SK-N-MC (cell line): Measurements from ENCODE around the gene CTCFL.

Experiments used
- DNase-seq: peaks from one replicate; pipeline ENCODE4 v3.0.0-alpha.2; 2011; ENCODE audit warnings: low read depth, low spot score
- H3K27ac ChIP-seq: fragments of 200-600 bp; sonication (generic); 2 replicates; pipeline ENCODE4 v1.5.1; 2016; ENCODE audit warnings: mixed run types
- H3K36me3 ChIP-seq: fragments of 200-600 bp; sonication (generic); 2 replicates; pipeline ENCODE4 v1.6.1; 2017; ENCODE audit warnings: antibody characterized with exemption, low read length, mixed read lengths; ENCODE audit not compliant: insufficient read depth
- H3K4me3 ChIP-seq: fragments of 200-600 bp; sonication (generic); 2 replicates; pipeline ENCODE4 v1.5.1; 2016
- H3K9ac ChIP-seq: fragments of 200-600 bp; sonication (generic); 2 replicates; pipeline ENCODE4 v1.8.0; 2017; ENCODE audit warnings: mixed run types, mixed read lengths; ENCODE audit not compliant: insufficient read length
- H3K9me3 ChIP-seq: fragments of 200-600 bp; sonication (generic); 2 replicates; pipeline ENCODE4 v1.6.1; 2017; ENCODE audit warnings: low read depth, mild to moderate bottlenecking, antibody characterized with exemption, low read length, moderate library complexity, mixed read lengths
- EZH2 ChIP-seq: fragments of 200-600 bp; sonication (generic); IDR thresholded peaks from one replicate; pipeline ENCODE4 v1.6.1; 2017; ENCODE audit warnings: antibody characterized with exemption
- FOXP2 ChIP-seq: optimal IDR thresholded peaks from 2 replicates; pipeline ENCODE3; 2011; ENCODE audit warnings: mild to moderate bottlenecking, moderate library complexity; ENCODE audit not compliant: insufficient read depth; ENCODE audit errors: extremely low read length, control extremely low read depth
- POLR2AphosphoS5 ChIP-seq: IDR thresholded peaks from 2 replicates; pipeline ENCODE4 v1.6.1; 2012; ENCODE audit warnings: mild to moderate bottlenecking, low read depth, low read length, borderline replicate concordance

Gene CTCFL

DNA sequence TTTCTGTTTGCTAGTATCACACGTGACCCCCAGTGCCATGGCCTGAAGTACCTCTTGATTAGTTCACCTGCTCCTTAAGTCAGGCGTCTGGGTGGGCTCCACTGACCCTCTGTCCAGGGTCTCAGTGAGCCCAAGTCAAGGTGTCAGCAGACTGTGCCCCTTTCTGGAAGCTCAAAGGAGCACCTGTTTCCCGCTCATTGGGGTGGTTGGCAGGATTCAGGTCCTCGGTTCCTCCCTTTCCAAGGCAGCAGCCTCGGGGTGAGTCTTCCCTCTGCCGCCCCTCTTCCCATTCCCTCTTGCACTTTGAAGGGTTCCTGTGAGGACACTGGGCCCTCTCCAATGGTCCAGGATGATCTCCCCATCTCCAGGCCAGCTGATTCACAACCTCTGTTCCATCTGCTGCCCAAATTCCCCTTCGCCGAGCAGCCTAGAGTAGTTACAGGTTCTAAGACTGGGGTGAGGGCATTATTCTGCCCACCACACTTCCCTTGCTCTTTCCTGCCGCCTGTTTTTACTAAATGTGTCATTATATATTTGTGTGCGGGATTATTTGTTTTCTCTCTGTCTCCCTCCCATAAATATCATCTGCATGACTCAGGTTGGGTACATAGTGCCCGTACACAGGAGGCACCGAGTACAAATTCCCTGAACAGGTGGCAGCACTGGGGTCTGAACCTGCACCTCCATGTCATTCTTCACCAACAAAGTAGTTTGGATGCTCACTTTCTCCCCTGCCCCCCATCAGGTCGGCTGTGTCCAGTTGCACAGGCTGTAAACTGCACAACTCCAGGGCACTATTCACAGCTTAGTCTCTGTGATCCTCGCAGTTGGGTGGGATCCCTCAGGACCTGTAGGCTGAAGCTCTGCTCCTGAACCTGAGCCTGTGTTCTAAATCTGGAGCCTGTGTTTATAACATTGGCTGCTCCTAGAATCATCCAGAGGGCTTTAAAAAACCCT, 75.3 kb downstream of the CTCFL start:
- H3K9ac ChIP-seq, result no peak overlapping the region
- no peak for DNase-seq
- H3K27ac ChIP-seq, result no peak overlapping the region
- H3K9me3 ChIP-seq, result no peaks in the 10 kb centered on the region
- no peak overlapping the region for H3K4me3 ChIP-seq
- no peaks in the 10 kb centered on the region for H3K36me3 ChIP-seq
- TF ChIP-seq POLR2AphosphoS5, result no peak
- no peak for TF ChIP-seq EZH2

GRCh38 chr20:57448764-57449354, 76.1 kb downstream of the CTCFL start:
- Histone ChIP-seq H3K9ac (no peak overlapping the region), H3K4me3 (no peak overlapping the region), H3K9me3 (no peaks in the 10 kb centered on the region), H3K27ac (no peak overlapping the region), H3K36me3 (no peaks in the 10 kb centered on the region)
- TF ChIP-seq EZH2 (no peak), POLR2AphosphoS5 (no peak), FOXP2 (no peak)
- no peak for DNase-seq
